Ovary (tissue), 3 donors: ENCODE measurements around the gene ENOX1.

Experiments used
- CTCF ChIP-seq, 3 donors: fragments of 450-650 bp in 2 of 3; fragments of 200-600 bp in 1 of 3; IDR thresholded peaks; one replicate each; pipeline versions ENCODE4 v1.5.1 to v1.8.0; 2016 to 2022; ENCODE audit warnings: antibody characterized with exemption in 3 of 3, mild to moderate bottlenecking in 1 of 3
- POLR2A ChIP-seq: fragments of 450-650 bp; IDR thresholded peaks from one replicate; pipeline ENCODE4 v1.6.1; 2017; ENCODE audit warnings: antibody characterized with exemption, mild to moderate bottlenecking, moderate library complexity
- donor health status: DM: no; HTN: no; CAD: no.

- no peak for TF ChIP-seq CTCF (IDR thresholded peaks at IDR 0.05)
- TF ChIP-seq POLR2A, result no peak
Measured at GRCh38 chr13:43363156-43363953, 423.4 kb downstream of the ENOX1 start.
